ENCODE measurements around the gene ME3.

Gene ME3

GRCh38 chr11:86717817-86718501 is 45.5 kb upstream of the ME3 start:
- no peak for DNase-seq (ENCODE audit: low read depth, low spot score)
- ChIA-PET POLR2A (interaction anchor here (2.6 kb wide), 1 partner anchor 30 kb away, joined by 15 read pairs; no protein-coding TSS in a partner anchor), CTCF (no interaction called here)
- no peak for TF ChIP-seq CTCF (IDR thresholded peaks at IDR 0.05; ENCODE audit: insufficient read depth, low read length, missing control alignments)
- H3K4me3 ChIP-seq (ENCODE audit: low read depth, low read length): no peak overlapping the region

- no peak for TF ChIP-seq CTCF (IDR thresholded peaks at IDR 0.05; ENCODE audit: insufficient read depth, low read length, missing control alignments)
- no peak for DNase-seq (ENCODE audit: low read depth, low spot score)
- POLR2A ChIA-PET: no interaction called here
- CTCF ChIA-PET: no interaction called here
- H3K4me3 ChIP-seq (ENCODE audit: low read depth, low read length): no peak overlapping the region
These were observed 43.2 kb upstream of the ME3 start for GRCh38 chr11:86715611-86716010.

GRCh38 chr11:86713552-86713951 is 41.1 kb upstream of the ME3 start:
- no peak overlapping the region for H3K4me3 ChIP-seq (ENCODE audit: low read depth, low read length)
- POLR2A ChIA-PET: no interaction called here
- TF ChIP-seq CTCF (IDR thresholded peaks at IDR 0.05; ENCODE audit: insufficient read depth, low read length, missing control alignments): no peak
- CTCF ChIA-PET: interaction anchor here (0.8 kb wide), 1 partner anchor 62 kb away, joined by 3 read pairs; no protein-coding TSS in a partner anchor
- DNase-seq (ENCODE audit: low read depth, low spot score): no peak

- ChIA-PET CTCF (no interaction called here), POLR2A (no interaction called here)
- no peak for DNase-seq (ENCODE audit: low read depth, low spot score)
These were observed 38.5 kb upstream of the ME3 start for GRCh38 chr11:86710936-86711335.

GRCh38 chr11:86708669-86709068 is 36.3 kb upstream of the ME3 start:
- ChIA-PET POLR2A (no interaction called here), CTCF (interaction anchor here (1.5 kb wide), 1 partner anchor 30 kb away, joined by 3 read pairs; no protein-coding TSS in a partner anchor)
- no peak for TF ChIP-seq CTCF (IDR thresholded peaks at IDR 0.05; ENCODE audit: insufficient read depth, low read length, missing control alignments)
- H3K4me3 ChIP-seq (ENCODE audit: low read depth, low read length): no peak overlapping the region
- DNase-seq (ENCODE audit: low read depth, low spot score): no peak

More at GRCh38 chr11:86710936-86711335, 38.5 kb upstream of the ME3 start:
- TF ChIP-seq CTCF (IDR thresholded peaks at IDR 0.05; ENCODE audit: insufficient read depth, low read length, missing control alignments): no peak
- no peak overlapping the region for H3K4me3 ChIP-seq (ENCODE audit: low read depth, low read length)

- no peak for DNase-seq (ENCODE audit: low read depth, low spot score)
- ChIA-PET POLR2A (no interaction called here), CTCF (interaction anchor here (0.7 to 1.5 kb wide), 5 partner anchors 10 to 252 kb away, joined by 3 to 4 read pairs (median 3); no protein-coding TSS in a partner anchor)
- no peak for TF ChIP-seq CTCF (IDR thresholded peaks at IDR 0.05; ENCODE audit: insufficient read depth, low read length, missing control alignments)
- no peak overlapping the region for H3K4me3 ChIP-seq (ENCODE audit: low read depth, low read length)
These were observed 34.1 kb upstream of the ME3 start for GRCh38 chr11:86706338-86707131.

All from AG04449 (cell line).